COLO668 (cell line): ENCODE data around the gene C1QTNF2.

Experiments
- DNase-seq: peaks from one replicate; lab custom pipeline; 2025; ENCODE audit not compliant: unreplicated experiment; lab: John Stamatoyannopoulos, UW

Gene C1QTNF2

DNA sequence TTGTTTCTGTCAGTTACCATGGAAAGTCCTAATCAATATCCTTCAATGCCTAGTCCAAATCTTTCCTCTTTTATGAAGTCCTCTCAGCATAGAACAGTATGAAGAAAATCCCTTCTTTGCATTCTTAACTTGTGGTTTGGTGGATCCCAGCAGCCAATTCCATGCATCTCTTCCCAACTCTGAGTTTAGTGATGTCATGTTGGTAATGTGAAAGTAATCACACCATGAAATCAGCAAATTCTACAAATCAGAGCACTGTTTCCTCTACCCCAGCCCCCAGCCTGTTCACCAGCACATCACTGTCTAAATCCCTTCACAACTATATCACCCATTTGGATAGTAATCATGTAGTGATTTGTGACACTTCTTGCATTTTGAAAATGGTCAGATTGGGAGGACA, 4.7 kb upstream of the C1QTNF2 start:
- DNase-seq: no peak

DNA sequence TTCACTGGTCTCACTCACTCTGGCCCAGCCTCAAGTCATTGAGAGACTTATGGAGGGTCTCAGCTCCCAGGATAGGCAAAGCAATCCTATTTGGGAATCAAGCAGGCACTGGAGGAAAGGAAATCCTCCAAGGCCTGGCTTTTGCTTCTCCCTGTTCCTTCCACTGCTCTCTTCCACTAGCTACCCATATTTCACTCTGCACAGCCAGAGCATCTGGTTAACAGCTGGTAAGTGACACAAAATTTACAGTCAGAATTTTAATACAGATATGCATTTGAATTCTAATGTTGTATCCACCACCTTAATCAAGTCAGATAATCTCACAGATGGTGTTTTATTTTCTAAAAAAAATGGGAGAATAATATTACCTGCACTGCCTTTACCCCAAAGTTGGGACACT, 868 bp upstream of the C1QTNF2 start:
- no peak for DNase-seq

GRCh38 chr5:160370713-160371034, 248 bp upstream of the C1QTNF2 start:
- no peak for DNase-seq

GRCh38 chr5:160367885-160368284, 2.5 kb downstream of the C1QTNF2 start:
- DNase-seq: no peak

GRCh38 chr5:160367261-160367660, 3.2 kb downstream of the C1QTNF2 start:
- DNase-seq: no peak

DNA sequence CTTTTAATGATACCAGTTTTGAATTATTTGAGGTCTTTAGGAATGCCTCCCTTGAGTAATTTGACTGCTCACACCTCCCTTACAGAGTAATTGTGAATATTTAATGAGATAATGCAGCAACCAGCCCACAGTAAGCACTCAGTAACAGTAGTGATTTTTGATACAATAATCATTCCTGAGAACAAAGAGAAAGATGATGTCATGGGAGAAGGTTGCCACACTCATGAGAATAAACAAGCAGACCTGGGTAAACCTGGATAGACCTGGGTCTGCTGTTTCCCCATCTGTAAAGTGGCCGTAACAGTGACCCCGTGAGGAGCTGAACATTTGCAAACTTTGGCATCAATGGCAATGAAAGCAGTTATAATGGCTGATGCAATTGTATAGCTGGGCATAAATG, 4.2 kb downstream of the C1QTNF2 start:
- DNase-seq: no peak

GRCh38 chr5:160363660-160364395, 6.6 kb downstream of the C1QTNF2 start:
- DNase-seq: no peak

GRCh38 chr5:160363211-160363610, 7.2 kb downstream of the C1QTNF2 start:
- DNase-seq: no peak

DNA sequence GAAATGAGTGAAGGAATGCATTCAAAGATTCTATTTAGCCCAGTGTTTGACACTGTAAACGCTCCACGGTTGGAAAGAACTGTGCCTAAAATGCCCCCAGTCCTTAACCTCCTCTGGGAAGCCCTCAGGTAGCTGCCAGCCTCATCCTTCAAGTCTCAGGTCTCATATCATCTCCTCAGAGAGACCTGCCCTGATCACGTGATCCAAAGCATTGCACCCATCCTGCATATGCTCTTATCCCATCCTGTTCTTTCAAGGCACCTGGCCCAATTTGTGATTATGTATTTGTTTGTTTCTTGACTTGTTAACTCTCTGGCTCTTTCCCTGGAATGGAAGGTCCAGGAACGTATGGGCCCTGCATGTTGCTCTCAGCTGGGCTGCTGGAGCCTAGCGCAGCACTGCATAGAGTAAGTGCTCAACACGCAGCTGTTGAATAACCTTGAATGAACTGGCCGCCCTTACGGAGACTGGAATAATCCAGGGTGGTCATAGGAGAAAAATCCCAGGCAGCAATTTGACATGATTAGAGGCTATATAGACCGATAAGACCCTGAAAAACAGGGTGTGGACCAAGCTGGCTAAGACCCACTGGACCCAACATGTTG, 8.7 kb downstream of the C1QTNF2 start:
- DNase-seq: no peak

DNA sequence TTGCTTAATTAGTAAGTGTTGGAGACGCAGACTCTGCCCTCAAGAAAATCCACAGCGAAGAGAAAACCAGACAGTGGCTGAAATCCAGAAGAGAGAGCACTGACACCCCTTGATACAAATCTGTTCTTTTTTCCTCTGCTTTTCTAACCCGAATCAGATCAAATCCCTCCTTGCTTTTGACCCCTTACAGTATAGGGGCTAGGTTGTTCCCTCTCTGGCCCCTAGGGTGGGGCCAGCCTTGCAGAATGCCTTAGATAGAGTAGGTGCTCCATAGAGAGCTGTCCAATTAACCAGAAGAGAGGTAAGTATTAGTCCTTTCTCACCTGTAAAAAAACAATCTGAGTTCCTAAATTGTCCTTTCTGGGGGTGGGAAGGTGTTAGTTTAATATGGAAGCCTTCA, 10.1 kb downstream of the C1QTNF2 start:
- no peak for DNase-seq

DNA sequence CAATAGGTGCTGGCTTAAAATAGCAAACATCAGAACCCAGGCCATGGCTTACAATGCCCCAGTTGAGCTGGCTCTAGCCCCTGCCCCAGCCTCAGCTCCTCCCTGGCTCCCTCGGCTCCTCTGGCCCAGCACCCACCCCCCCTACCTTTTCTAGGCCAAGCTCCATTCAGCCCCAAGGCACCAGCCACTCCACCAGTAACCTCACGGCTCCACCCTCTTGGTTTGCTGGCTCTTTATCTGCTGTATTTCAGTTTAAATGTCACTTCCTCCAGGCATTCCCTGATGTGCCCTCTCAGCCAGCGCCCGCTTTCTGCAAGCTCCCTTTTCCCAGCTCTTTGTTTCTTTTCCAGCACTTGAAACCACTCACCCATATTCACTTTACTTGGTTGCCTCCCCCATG, 10.6 kb downstream of the C1QTNF2 start:
- DNase-seq: no peak

DNA sequence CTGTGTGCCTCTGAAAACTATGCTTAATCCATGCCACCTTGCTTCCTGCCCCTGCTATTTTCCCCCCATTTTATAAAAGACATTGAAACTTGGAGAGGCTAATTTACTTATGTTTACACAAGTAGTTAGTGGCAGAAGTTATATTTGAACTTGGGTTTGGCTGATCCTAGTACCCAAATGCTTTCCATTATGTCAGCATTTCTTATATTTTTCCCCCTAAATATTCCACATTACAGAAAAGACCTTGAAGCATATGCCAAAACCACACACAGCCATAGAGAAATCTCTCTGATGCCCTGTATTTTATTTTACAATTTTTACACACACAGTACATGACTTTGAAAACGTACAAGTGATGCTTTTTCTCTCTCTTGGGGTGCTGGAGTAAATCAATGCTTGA, 11.2 kb downstream of the C1QTNF2 start:
- no peak for DNase-seq

GRCh38 chr5:160357861-160358411, 12.5 kb downstream of the C1QTNF2 start:
- DNase-seq: no peak

GRCh38 chr5:160357394-160357793, 13.0 kb downstream of the C1QTNF2 start:
- DNase-seq: no peak

DNA sequence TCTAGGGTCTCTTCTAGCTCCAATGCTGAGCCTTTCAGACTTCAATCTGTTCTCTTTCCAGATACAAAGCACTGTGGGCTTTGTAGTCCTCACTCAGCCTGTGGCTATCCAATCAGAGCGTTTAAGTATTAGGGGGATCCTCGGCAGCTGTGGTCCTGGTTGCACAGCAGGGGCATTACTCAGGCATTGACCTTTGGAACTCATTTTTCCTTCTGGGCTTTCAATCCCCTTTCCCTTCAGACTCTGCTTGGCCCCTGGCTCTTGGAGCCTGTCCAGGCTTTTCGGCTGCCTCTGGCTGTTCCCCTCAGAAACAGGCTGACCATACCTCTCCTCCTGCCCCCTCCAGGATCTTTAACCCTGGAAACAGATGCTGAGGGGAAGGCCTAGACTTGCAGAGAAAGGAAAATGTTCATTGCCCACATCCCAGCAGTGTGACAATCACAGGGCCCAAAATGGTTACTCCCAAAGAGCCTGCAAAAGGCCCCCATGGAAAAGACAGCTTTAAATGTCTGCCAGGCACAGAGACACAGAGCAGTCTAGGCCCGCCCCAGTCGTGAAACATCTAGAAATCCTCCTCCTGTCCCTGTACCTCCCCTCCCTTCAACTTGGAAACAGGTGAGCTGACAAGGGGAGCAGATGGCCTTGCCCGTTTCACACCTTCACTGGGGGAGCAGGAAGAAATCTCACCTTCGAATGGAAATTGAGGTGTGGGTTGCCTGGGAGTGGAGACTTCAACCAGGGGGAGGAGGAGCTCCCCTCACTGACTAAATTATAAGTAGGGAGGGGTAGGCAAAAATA, 13.7 kb downstream of the C1QTNF2 start:
- DNase-seq: no peak

- DNase-seq: no peak
Observed at GRCh38 chr5:160354666-160355065, 15.8 kb downstream of the C1QTNF2 start.

DNA sequence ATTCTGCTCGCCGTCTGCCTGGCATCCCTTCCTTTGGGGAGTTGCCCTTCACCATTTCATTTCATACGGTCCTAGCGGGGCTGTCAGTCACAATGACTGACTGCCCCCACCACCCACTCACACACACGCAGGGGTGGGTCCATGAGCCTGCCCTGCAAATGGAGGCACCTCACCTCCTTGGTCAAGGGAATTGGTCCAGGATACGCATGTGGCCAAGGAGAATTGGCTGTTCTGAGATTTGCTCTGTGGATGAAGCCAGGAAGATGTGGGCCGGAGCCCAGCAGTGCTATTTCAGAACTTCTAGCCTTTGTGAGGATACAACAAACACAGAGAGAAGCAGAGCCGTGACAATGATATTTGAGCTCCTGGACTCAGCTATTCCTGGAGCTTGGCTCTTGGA, 17.0 kb downstream of the C1QTNF2 start:
- DNase-seq: no peak

DNA sequence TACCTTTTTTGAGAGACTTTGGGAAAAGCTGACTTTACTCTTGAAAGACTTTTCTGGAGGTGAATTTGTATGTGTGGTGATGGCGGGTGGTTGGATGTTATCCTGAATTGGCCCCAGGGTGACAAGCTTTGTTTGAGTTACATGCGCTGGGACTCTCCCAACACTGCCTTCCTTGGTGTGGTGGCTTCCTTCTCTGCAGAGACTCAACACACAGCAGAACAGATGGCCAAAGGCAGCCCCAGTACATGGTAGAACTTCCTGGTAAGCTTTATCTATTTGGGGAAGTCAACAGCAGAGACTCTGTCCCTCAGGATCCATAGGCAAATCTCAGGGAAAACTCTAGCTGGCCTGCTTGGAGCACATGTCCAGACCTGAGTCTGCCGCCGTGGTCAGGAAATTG, 18.1 kb downstream of the C1QTNF2 start:
- no peak for DNase-seq

DNA sequence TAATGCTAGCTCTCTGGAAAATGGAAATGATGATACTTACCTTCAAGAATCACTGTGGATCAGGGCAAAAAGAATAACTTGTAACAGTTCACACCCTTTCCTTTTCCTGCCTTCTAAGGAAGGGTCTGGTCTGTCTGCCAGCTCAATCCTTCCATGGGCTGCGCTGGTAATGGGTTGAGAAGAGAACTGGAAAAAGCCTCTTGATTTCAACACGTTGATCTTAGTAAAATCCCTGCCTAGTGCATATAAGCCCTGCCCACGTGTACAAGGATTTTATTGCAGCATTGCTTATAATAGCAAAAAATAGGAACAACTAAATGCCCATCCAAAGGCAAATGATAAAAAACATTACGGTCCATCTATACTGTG, 20.5 kb downstream of the C1QTNF2 start:
- no peak for DNase-seq

- no peak for DNase-seq
Observed at GRCh38 chr5:160349249-160349934, 21.0 kb downstream of the C1QTNF2 start.

DNA sequence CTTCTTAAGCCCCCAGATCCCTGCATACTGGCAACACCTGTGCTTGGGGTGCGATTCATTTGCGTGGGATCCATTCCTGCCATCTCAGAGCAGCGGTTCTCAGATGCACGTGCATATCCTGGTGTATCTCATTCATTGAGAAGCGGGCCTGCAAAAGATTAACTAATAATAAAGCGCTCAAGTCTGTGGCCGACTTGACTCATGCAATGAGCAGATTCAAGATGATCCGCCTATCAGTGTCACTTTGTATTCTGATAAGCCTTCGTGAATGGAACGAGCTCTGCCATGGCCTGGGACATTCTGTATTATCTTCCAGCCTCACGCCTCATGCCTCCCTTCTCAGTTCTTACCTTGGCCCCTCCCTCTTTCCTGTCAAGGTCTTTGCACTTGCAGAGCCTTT, 22.3 kb downstream of the C1QTNF2 start:
- DNase-seq: no peak

DNA sequence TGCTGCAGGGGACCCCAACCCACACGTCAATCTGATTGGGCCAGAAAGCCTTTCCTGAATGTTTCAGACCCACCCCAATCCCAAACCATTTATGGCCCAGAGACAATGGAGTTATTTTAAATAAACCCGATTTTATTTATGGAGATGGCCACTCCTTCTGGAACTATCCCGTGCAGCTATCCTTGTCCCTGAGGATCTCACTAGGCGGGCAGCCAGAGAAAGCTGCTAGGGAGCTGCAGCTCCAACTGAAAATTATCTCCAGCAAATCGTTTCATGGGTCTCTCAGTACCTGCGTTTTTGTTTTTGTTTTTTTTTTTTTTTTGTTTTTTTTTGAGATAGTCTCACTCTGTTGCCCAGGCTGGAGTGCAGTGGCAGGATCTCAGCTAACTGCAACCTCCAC, 23.0 kb downstream of the C1QTNF2 start:
- no peak for DNase-seq
